Lower leg skin (tissue), 4 donors: ENCODE results near the gene RIPPLY2. TPM values are rescaled to one million over a fixed set of nuclear protein-coding genes. Genes with fewer than 3 reads are reported as not detected.

Experiments
- DNase-seq, 2 donors: peaks; one replicate each; pipeline ENCODE4 v3.0.0-alpha.2; 2019; ENCODE audit warnings: low spot score in 2 of 2
- H3K4me3 ChIP-seq: fragments of 200-600 bp; sonication (generic); 2 replicates; pipeline ENCODE4 v1.5.1; 2017; ENCODE audit warnings: mild to moderate bottlenecking, low read depth; ENCODE audit not compliant: poor library complexity, severe bottlenecking
- POLR2A ChIP-seq, 2 donors: fragments of 450-650 bp; IDR thresholded peaks; one replicate each; pipeline ENCODE4 v1.6.1; 2016 to 2017; ENCODE audit warnings: antibody characterized with exemption in 2 of 2, mild to moderate bottlenecking in 1 of 2, moderate library complexity in 1 of 2
- WGBS, 2 donors: methylation state at CpG; one replicate each; pipeline ENCODE4 v1.1.5; 2018; 5-methylcytosine and 5-hydroxymethylcytosine counted together
- intact Hi-C: fragments of 100-400 bp; cut with DNase I; formaldehyde crosslinking; loops from one replicate; pipeline ENCODE4 v1.15.0; 2023; ENCODE audit warnings: low total_unique reads
- total RNA-seq, 4 donors: library from RNA; depleted of rRNA; stranded (reverse); fragments of >200 nt; gene quantifications; one replicate each; pipeline ENCODE4 v1.1.0, GENCODE V29; 2016
- TF ChIP-seq, protein P1 (sequence below), 3 donors: fragments of 450-650 bp; IDR thresholded peaks; one replicate each; pipeline ENCODE4 v1.5.1; 2016; ENCODE audit warnings: antibody characterized with exemption in 3 of 3, mild to moderate bottlenecking in 3 of 3, moderate library complexity in 2 of 3

RIPPLY2 gene
- total RNA-seq, 4 donors from 2014 or later: not detected

- intact Hi-C loops: no loop called here
- WGBS, 2 donors: 79 to 81% methylated on average over 6 of the region's 6 CpGs
- no peak for DNase-seq
- TF ChIP-seq, protein P1, sequence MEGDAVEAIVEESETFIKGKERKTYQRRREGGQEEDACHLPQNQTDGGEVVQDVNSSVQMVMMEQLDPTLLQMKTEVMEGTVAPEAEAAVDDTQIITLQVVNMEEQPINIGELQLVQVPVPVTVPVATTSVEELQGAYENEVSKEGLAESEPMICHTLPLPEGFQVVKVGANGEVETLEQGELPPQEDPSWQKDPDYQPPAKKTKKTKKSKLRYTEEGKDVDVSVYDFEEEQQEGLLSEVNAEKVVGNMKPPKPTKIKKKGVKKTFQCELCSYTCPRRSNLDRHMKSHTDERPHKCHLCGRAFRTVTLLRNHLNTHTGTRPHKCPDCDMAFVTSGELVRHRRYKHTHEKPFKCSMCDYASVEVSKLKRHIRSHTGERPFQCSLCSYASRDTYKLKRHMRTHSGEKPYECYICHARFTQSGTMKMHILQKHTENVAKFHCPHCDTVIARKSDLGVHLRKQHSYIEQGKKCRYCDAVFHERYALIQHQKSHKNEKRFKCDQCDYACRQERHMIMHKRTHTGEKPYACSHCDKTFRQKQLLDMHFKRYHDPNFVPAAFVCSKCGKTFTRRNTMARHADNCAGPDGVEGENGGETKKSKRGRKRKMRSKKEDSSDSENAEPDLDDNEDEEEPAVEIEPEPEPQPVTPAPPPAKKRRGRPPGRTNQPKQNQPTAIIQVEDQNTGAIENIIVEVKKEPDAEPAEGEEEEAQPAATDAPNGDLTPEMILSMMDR (IDR thresholded peaks at IDR 0.05): no peak
- no peak for TF ChIP-seq POLR2A (IDR thresholded peaks at IDR 0.05)
- no peak overlapping the region for H3K4me3 ChIP-seq
Observed at GRCh38 chr6:83838727-83839126, 14.4 kb upstream of the RIPPLY2 start.

- intact Hi-C loops: no loop called here
- 89 to 91% methylated on average over 3 of the region's 3 CpGs for WGBS, 2 donors
- TF ChIP-seq POLR2A (IDR thresholded peaks at IDR 0.05): no peak
- TF ChIP-seq, protein P1 (IDR thresholded peaks at IDR 0.05): no peak
- no peak overlapping the region for H3K4me3 ChIP-seq
- no peak for DNase-seq
Observed at GRCh38 chr6:83844170-83844569, 9.0 kb upstream of the RIPPLY2 start.

DNA sequence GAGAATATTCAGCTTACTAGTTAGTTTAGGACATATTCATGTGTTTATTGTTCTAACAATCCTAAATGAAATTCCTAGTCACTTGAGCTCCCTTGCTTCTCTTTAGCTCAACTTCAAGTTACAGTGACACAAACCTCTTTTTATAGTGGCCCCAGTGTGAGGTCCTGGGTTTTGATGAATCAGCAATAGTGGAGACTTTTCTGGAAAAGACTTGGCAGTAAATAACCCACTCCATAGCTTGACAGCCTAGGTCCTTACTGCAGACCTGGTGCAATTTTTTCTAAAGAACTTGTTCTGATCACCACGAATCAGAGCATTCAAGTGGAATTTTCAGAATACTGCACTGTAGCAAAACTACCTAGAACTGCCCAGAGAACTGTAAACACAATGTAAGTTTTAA, 6.9 kb upstream of the RIPPLY2 start:
- WGBS, 2 donors: 48 to 70% methylated on average over 1 of the region's 1 CpG
- DNase-seq: no peak
- no peak for TF ChIP-seq POLR2A (IDR thresholded peaks at IDR 0.05)
- TF ChIP-seq, protein P1 (IDR thresholded peaks at IDR 0.05): no peak
- no peak overlapping the region for H3K4me3 ChIP-seq
- intact Hi-C loops: no loop called here

GRCh38 chr6:83847179-83847578, 6.0 kb upstream of the RIPPLY2 start:
- TF ChIP-seq POLR2A (IDR thresholded peaks at IDR 0.05): no peak
- TF ChIP-seq, protein P1 (IDR thresholded peaks at IDR 0.05): no peak
- H3K4me3 ChIP-seq: no peak overlapping the region
- intact Hi-C loops: no loop called here
- no peak for DNase-seq

- intact Hi-C loops: no loop called here
- TF ChIP-seq, protein P1 (IDR thresholded peaks at IDR 0.05): no peak
- TF ChIP-seq POLR2A (IDR thresholded peaks at IDR 0.05): no peak
- no peak overlapping the region for H3K4me3 ChIP-seq
- WGBS, 2 donors: 92% methylated on average over 2 of the region's 2 CpGs
- DNase-seq: no peak
Observed at GRCh38 chr6:83849127-83849526, 4.0 kb upstream of the RIPPLY2 start.

DNA sequence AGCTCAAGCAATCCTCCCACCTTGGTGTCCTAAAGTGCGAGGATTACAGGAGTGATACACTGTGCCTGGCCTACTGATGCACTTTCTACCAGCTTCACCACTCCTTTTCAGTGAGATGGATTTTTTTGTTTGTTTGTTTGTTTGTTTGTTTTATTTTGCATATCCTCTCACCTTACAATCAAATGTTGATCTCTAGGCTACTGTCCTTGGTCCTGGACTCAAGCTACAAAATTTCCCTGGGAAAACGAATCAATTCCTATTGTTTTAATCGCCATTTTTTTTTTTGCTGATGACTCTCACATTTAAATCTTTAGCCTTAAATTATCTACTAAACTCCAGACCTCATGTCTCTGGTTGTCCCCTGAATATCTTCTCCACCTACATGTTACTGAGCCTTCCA, 3.5 kb upstream of the RIPPLY2 start:
- no peak for DNase-seq
- no peak overlapping the region for H3K4me3 ChIP-seq
- no peak for TF ChIP-seq POLR2A (IDR thresholded peaks at IDR 0.05)
- TF ChIP-seq, protein P1 (IDR thresholded peaks at IDR 0.05): no peak
- WGBS, 2 donors: 77 to 81% methylated on average over 3 of the region's 3 CpGs
- intact Hi-C loops: no loop called here
